Stimulated activated naive CD8-positive, alpha-beta T cell treated with anti-CD3 and anti-CD28 coated beads, Interleukin-15, Interleukin-2, amounts not matched to agents 100 U/mL and 50 U/mL, for 24 hours (primary cell): Measurements from ENCODE around the gene DNM1.
"Not testable (repeated sequence)": the region's sequence is repeated elsewhere in the genome, so short reads cannot be mapped to it uniquely, and the experiment has no call there.

Experiments
- ATAC-seq: fragments of 150-1000 bp; cut with Tn5 transposase; one replicate; pipeline ENCODE4 v1.10.0; 2021
- DNase-seq: peaks from one replicate; pipeline ENCODE4 v3.0.0; 2021

Gene DNM1

DNA sequence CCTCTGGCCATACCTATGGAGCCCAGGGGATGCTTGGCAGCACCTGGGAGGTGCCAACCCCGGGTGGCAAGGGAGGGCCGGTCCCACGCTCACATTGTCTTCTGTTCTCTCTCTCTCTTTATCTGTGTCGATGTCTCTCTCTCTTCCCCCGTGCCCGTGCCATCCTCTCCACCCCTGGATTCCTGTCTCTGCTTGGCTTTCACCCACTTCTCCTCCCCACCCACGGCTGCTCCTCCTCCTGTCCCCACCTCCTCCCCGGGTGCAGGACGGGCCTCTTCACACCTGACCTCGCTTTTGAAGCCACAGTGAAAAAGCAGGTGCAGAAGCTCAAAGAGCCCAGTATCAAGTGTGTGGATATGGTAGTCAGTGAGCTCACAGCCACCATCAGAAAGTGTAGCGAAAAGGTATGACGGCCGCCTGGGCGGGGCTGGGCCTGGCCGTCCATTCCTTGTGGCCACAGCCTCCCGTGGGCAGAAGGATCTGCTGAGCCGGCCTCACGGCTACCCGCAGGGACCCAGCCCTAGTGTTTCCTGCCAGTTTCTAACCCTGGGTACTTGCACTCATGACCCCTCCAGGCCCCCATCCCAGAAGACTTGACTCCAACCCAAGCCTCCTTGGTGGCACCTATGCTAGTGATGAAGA is 22.7 kb downstream of the DNM1 start:
- ATAC-seq = no peak
- DNase-seq = no peak

DNA sequence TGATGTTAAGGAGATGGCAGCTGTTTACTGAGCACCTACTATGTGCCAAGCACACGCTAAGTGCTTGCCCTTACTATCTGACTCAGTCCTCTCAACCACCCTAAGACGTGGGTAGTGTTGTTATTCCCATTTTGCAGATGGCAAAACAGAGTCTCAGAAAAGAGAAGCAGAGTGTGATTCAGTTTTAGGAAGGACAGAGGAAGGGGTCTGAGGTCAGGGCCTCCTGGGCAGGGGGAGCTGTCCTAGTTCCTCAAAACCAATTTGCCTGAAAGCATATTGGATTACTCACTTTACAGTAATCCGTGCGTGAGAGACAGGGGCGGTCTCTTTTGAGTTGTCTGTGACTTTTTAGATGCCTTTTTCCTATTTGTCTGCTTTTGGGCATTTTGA is 23.2 kb downstream of the DNM1 start:
- no peak for DNase-seq
- ATAC-seq = no peak

DNA sequence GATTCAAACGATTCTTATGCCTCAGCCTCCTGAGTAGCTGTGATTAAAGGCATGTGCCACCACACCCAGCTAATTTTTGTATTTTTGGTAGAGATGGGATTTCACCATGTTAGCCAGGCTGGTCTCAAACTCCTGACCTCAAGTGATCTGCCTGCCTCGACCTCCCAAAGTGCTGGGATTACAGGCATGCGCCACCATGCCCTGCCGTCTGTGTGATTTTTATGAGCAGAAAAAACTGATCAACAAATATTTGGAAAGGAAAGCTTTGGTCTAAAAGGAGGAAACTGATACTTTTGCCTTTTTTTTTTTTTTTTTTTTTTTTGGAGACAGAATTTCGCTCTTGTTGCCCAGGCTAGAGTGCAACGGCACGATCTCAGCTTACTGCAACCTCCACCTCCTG is 27.7 kb downstream of the DNM1 start:
- DNase-seq, ATAC-seq: not testable (repeated sequence)

- peak; percentile 75 for ATAC-seq
Observed at GRCh38 chr9:128231638-128232527, 28.7 kb downstream of the DNM1 start.

DNA sequence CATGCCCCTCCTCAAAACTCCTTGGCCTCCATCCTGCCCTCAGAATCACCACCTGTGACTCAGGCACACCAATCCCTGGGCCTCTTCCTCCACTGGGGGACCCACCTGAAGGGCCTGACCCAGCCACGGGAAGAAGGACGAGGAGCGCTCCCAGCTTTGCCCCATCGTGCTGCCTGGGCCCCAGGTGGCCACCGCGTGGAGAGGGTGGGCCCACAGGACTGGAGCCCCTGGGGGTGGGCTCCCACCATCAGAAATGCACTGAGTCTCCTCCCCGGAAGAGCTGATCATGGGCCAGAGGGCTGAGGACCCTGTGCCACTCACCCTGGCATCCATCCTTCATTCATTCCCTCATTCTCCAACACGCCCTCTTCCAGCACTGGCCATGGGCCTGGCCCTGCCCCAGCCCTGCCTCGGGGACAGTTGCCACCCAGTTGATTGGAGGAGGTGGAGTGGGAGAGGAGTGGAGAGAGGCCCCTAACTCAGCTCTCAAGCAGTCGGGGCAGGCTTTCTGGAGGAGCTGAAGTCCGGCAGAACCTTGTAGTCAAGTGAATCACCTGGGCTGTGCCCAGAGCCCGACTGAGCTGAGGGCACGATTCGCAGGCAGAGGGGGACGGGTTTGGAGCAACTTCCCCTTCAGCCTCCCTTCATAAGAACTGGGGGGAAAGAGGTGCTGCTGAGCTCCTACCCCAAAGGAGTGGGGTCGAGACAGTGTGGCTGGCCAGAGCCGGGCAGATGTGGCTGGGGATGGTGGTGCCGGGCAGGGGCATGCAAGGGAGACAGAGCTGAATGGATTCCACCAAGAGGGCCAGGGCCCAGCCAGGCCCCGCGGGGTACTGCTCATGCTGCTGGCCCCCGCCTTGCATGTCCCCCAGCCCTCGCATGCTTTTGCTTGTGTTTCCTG is 29.6 kb downstream of the DNM1 start:
- DNase-seq (no peak), ATAC-seq (no peak)

More at GRCh38 chr9:128231638-128232527, 28.7 kb downstream of the DNM1 start:
- DNase-seq = peak; percentile 33

GRCh38 chr9:128233817-128234406 is 30.7 kb downstream of the DNM1 start:
- DNase-seq (no peak), ATAC-seq (no peak)

GRCh38 chr9:128242124-128242523 is 38.9 kb downstream of the DNM1 start:
- DNase-seq = no peak

DNA sequence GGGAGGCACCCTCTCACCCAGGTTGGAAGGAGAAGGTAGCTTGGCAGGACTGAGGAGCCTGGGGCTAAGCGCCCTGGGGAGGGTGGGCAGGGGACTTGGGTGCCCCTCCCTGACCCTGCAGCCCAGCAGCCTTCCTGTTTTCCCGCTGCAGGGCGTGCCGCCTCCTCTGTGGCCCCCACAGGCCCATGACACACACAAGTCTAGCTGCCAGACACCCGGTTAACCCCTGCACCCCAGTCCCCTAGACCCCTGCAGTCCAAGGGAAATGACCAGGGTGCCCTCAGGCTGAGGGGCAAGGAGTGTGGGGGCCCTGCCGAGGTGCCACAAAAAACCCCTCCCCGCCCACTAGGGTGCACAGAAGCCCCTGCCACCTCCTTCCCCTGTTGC is 39.6 kb downstream of the DNM1 start:
- ATAC-seq = no peak
- DNase-seq = no peak

More at GRCh38 chr9:128242124-128242523, 38.9 kb downstream of the DNM1 start:
- ATAC-seq = no peak

DNA sequence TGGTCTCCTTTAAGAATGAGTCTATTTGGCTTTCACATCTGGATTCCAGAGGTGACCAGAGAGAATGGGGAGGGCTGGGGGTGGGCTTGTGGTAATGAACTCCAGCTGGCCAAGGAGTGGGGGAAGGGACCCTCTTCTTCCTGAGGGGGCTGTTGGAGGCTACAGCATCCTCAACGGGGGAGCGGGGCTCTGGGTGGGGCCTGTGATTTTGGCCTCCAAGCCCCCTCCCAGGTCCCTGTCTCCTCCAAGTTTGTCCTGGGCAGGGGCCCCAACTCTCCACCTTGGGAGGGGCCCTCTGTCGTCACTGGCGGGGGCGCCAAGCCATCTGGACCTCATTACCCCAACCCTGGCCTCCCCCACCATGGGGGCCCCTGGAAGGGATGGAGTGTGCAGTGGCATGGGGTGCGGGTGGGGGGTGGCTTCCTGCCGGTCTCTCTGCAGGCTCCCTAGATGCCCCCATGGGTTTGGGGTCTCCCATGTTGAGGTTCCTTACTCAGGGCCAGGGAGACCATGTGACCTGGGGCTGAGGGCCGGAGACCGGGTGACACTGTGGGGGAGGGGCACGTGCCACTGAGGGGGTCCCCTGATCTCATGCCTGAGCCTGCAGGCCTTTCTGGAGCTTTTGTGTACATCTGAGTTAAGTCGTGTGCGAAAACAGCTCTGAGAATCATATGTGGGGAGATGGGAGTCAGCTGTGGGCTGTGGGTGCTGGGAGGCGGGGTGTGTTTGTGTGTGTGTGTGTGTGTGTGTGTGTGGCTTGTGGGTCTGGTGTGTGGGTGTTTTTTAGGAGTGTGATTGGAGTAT is 40.2 kb downstream of the DNM1 start:
- no peak for ATAC-seq
- no peak for DNase-seq

DNA sequence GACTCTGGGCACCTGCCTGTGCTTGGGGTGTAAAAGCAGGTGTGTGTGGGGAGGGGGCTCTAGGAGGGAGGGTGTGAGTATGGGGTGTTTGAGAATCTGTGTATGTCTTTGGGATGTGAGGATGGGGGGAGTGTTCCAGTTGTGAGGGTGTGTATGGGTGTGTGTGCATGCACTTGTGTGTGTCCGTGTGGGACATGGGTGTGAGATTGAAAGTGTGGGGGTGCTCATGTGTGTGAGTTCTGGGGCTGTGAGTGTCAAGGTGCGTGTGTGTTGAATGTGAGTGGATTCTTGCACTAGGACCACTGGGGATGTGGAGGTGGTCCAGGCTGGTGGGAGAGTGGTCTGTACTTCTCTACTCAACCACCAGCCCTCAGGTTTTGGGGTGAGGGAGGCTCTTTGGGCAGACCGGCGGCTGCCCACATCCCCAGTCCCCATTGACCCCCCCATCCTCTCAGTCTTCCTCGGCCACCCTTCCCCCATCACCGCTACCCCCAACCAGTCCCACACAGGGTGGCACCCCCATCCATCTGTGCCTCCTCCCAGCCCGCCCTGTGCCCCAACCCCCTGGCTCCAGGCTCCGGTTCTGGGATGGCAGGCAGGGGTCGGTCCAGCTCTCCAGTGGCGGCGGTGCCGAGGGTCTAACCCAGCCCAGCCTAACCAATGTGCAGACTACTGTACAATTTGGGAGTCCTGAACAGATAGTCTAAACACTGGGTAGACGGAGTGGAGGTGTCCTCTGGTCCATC is 41.1 kb downstream of the DNM1 start:
- ATAC-seq (no peak), DNase-seq (no peak)

DNA sequence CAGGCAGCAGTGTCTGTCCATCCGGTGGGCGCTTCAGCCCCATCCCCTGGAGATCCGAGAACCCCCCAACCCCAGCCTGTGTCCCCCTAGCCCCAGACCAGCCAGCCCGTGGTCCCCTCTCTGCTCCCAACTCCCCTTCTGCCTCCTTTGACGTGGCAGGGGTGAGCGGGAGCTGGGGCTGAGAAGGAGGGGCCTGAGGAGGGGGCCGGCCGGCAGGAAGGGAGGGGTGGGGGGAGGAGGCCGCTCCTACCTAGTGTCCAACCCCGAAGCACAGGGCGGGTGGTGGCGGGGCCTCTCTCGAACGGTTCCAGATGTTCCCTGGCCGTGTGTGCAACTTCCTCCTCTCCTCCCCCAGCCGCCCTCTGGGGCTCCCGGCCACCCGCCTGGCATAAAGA is 41.7 kb downstream of the DNM1 start:
- DNase-seq (no peak), ATAC-seq (no peak)

DNA sequence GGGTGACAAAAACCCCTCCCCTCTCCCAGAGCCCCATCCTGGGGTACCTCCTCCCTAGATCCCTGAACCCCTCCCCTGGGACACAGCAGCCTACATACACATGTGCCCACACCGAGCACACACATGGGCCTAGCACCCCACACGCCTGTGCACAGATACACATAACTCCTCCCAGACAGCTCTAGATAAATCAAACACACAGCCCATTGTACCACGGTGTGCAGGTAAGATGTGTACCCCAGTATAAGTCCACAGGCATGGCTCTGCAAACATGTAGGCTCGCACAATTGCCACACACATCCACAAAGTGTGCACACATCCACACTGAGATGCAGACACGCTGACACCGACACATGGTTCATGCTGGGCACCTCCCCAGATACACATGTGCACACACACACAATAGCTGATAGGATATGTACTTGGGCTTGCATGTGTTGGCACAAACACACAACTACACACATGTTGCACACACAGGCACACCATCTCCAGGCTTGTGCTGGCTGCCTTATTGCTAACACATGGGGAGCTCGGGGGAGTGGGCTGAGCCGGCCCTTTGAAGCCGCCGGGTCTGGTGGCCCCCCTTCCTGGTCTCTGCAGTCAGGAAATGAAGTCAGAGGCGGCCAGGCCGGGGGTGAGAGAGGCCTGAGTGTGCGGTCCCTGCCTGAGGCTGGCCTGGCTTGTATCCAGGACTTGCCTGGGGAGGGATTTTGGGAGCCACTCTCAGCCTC is 42.4 kb downstream of the DNM1 start:
- ATAC-seq (no peak), DNase-seq (no peak)

DNA sequence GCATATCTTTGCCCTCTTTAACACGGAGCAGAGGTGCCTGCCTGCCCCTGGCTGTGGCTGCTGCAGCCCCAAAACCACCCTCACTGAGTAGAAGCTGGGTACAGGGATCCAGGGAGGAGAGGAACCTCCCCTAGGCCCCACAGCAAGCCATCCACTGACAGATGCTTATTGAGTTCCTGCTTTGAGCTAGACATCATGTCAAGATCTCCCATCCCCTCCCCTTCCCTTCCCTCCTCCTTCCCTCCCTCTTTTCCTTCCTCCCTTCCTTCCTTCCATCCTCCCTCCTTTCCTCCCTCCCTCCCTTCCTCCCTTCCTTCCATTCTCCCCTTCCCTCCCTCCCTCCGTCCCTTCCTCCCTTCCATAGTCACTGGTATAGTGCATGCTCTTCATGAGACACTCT is 43.3 kb downstream of the DNM1 start:
- no peak for DNase-seq
- ATAC-seq = no peak

- ATAC-seq (no peak), DNase-seq (no peak)
Observed at GRCh38 chr9:128247226-128247803, 44.1 kb downstream of the DNM1 start.

- DNase-seq (no peak), ATAC-seq (no peak)
Observed at GRCh38 chr9:128249558-128249907, 46.4 kb downstream of the DNM1 start.

DNA sequence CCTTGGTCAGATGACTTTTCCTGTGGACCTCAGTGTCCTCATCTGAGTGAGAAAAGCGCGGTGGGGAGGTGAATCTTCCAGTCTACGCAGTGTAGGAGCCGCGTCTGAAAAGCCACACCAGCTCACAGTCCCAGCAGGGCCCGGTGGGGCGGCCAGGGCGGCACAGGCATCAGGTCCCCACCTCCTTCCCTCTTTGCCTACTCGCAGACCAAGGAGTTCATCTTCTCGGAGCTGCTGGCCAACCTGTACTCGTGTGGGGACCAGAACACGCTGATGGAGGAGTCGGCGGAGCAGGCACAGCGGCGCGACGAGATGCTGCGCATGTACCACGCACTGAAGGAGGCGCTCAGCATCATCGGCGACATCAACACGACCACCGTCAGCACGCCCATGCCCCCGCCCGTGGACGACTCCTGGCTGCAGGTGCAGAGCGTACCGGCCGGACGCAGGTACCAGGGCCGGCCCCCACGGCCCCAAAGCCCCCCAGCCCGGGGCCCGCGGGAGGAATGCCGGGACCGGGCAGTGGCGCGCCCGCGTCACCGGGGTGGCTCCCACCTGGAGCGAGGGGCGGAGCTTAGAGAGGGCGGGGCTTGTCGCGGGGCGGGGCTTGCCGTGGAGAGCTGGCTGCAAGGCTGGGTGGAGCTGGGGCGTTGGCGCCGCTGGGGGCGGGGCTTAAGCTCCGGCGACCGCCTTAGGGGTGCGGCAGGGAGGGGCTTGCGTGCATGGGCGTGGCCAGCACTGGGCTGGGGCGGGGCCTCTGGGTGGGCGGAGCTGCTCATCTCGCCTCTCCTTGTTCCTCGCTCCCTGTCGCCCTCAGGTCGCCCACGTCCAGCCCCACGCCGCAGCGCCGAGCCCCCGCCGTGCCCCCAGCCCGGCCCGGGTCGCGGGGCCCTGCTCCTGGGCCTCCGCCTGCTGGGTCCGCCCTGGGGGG is 47.0 kb downstream of the DNM1 start:
- peak; percentile 96 for ATAC-seq
- DNase-seq = peak; percentile 99

- DNase-seq = no peak
- ATAC-seq = no peak
Observed at GRCh38 chr9:128250839-128251731, 47.9 kb downstream of the DNM1 start.

DNA sequence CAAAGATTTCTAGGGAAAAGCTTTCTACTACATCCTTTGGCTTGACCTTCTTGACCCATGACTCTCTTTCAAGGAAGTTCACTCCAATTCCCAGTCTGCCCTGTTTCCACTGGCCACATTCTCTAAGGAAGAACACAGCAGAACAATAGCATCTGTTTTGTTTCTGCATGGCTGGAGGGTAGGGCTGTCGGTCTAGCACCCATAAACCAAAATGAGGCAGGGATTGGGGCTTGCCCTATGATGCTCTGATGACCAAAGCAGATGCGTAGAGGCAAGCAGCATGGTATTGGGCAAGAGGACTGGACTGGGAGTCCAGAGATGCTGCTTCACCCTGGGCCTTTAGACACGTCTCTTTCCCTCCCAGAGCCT is 48.5 kb downstream of the DNM1 start:
- DNase-seq (no peak), ATAC-seq (no peak)
